IPS-NIHi7 (cell line): ENCODE measurements around the gene SLC36A1.

Experiments
- DNase-seq: peaks from one replicate; pipeline ENCODE4 v3.0.0; 2012; ENCODE audit warnings: mixed read lengths; ENCODE audit errors: extremely low spot score

SLC36A1 gene

DNA sequence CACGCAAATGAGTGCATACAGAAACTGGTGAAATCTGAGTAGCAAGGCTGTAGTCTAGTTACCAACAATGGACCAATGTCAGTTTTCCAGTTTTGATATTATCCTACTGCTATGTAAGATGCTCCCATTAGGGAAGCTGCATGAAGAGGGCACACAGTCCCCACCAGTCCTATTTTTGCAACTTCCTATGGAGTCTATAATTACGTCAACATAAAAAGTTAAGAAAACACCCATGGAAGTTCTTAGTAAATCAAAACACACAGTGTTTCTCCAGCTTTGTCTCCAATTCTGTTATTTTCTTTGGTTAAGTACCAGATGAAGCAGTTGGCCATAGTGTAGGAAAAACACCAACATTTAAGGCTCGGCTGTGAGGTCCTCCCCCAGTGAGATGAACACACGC, 85.0 kb downstream of the SLC36A1 start:
- DNase-seq: no peak

DNA sequence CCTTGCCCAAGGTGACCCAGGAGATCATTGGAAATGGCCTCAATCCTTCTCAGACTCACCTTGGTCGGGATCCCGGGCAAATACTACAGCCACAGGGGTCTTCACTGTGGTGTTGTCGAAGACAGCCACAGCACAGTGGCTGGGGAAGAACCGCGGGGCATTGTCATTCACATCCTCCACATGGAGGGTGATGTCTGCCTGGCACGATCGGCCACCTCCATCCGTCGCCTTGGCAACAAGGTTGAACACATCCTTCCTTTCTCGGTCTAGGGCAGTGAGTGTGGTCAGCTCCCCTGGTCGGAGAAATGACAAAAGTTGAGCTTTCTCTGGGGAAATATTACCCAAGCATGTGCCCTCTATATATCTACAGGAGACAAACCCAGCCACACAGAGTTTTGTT, 86.9 kb downstream of the SLC36A1 start:
- no peak for DNase-seq

DNA sequence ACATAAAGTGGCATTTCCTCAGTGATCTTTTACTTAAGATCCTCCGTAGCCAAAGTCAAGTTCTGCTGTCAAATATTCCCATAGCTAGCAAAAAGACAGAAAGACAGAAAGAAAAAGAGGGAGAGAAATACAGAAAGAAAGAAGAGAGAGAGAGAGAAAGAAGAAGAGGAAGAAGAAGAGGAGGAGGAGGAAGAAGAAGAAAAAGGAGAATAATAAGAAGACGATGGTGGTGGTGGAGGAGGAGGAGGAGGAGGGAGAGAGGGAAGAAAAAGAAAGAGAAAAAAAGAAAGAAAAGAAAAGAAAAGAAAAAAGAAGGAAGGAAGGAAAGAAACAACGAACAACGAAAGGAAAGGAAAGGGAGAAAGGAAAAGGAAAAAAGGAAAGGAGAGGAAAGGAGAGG, 89.6 kb downstream of the SLC36A1 start:
- DNase-seq: no peak

DNA sequence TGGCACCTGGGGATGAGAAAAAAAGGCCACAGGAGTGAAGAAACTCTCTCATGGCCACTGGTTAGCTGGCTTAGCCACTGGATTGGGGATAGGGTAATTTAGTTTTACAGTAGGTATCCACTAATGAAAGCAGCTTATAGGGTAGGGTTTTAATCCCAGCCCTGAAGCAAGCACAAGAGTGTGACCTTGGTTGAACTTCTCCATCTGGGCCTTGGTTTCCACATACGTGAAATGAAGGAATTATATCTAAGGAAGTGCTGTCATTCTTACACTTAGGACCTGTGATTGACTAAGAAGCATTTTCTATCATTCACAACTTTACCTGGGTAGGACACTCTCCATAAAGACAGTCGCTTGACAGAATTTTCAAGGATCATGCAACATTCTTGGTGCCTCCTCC, 94.2 kb downstream of the SLC36A1 start:
- DNase-seq: no peak
